Dendritic cell treated with granulocyte-macrophage colony-stimulating factor and Interleukin-4, amounts not matched to agents 40 ng/mL and 50 ng/mL, for 4 days (primary cell): ENCODE measurements around the gene CD300LG.

Source experiments
- H3K27ac Mint-ChIP-seq: one replicate; pipeline ENCODE4 v1.8.0; 2022; ENCODE audit warnings: mild to moderate bottlenecking, mixed read lengths
- H3K27me3 Mint-ChIP-seq: one replicate; pipeline ENCODE4 v1.8.0; 2022; ENCODE audit warnings: mild to moderate bottlenecking, mixed read lengths
- H3K36me3 Mint-ChIP-seq: one replicate; pipeline ENCODE4 v1.8.0; 2022; ENCODE audit warnings: low read depth, mixed read lengths
- H3K4me1 Mint-ChIP-seq: one replicate; pipeline ENCODE4 v1.8.0; 2022; ENCODE audit warnings: low read depth, mixed read lengths
- H3K4me3 Mint-ChIP-seq: one replicate; pipeline ENCODE4 v1.8.0; 2022; ENCODE audit warnings: mild to moderate bottlenecking, moderate library complexity, mixed read lengths
- H3K9me3 Mint-ChIP-seq: one replicate; pipeline ENCODE4 v1.8.0; 2022; ENCODE audit warnings: mixed read lengths
- intact Hi-C: fragments of 100-400 bp; cut with micrococcal nuclease; formaldehyde crosslinking; loops from one replicate; pipeline ENCODE4 v1.15.0; 2022

CD300LG gene

GRCh38 chr17:43871946-43872690 lies 25.1 kb downstream of the CD300LG start:
- intact Hi-C loops: no loop called here
- Mint-ChIP-seq H3K27ac (no peak overlapping the region), H3K9me3 (peaks cover 9% of the 10 kb centered on the region), H3K36me3 (no peaks in the 10 kb centered on the region), H3K27me3 (peaks cover 37% of the 10 kb centered on the region), H3K4me1 (peaks cover 16% of the 10 kb centered on the region), H3K4me3 (no peak overlapping the region)

- no peak overlapping the region for H3K4me3 Mint-ChIP-seq
- H3K27me3 Mint-ChIP-seq: peaks cover 39% of the 10 kb centered on the region
- no peak overlapping the region for H3K27ac Mint-ChIP-seq
- intact Hi-C loops: no loop called here
- peaks cover 9% of the 10 kb centered on the region for H3K9me3 Mint-ChIP-seq
- no peaks in the 10 kb centered on the region for H3K36me3 Mint-ChIP-seq
- H3K4me1 Mint-ChIP-seq: peaks cover 9% of the 10 kb centered on the region
Observed at GRCh38 chr17:43873091-43873490, 26.1 kb downstream of the CD300LG start.

GRCh38 chr17:43873815-43874214 lies 26.8 kb downstream of the CD300LG start:
- Mint-ChIP-seq H3K36me3 (no peaks in the 10 kb centered on the region), H3K4me3 (no peak overlapping the region), H3K27ac (no peak overlapping the region), H3K9me3 (peaks cover 2% of the 10 kb centered on the region), H3K27me3 (peaks cover 41% of the 10 kb centered on the region), H3K4me1 (peaks cover 5% of the 10 kb centered on the region)
- intact Hi-C loops: no loop called here

- H3K9me3 Mint-ChIP-seq: no peaks in the 10 kb centered on the region
- intact Hi-C loops: no loop called here
- peaks cover 46% of the 10 kb centered on the region for H3K27me3 Mint-ChIP-seq
- H3K4me3 Mint-ChIP-seq: no peak overlapping the region
- no peak overlapping the region for H3K27ac Mint-ChIP-seq
- peaks cover 6% of the 10 kb centered on the region for H3K4me1 Mint-ChIP-seq
- H3K36me3 Mint-ChIP-seq: no peaks in the 10 kb centered on the region
Observed at GRCh38 chr17:43874293-43874692, 27.3 kb downstream of the CD300LG start.

DNA sequence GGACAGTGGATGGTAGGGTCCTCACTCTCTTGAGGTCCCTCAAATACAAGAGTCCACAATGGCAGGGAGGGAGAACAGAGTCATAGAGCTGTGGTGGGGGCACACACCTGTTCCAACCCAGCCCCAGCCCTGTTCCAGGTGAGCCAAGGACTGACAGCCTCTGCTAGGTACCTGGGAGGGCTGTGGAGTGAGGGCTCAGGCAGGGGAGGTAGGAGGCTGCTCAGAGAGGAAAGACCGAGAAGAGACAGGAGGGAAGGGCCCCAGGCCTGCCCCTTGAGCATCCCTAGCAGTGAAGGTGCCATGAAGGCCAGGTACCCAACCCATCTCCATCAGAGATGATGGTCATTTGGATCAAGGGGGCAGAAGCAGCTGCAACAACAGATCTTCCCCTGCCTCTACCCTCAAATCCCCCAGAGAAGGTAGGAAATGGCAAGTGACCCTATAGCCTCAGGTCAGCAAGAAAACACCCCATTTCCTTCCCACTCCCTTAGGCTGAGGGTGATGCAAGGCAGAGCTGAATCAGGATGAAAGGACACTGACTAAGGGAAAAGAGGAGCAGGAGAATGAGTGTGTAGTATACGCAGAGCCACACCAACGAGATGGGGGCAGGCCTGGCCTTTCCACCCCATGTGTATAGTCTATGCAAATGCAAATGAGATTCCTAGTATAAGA lies 28.6 kb downstream of the CD300LG start:
- no peak overlapping the region for H3K4me3 Mint-ChIP-seq
- peaks cover 6% of the 10 kb centered on the region for H3K4me1 Mint-ChIP-seq
- intact Hi-C loops: no loop called here
- no peaks in the 10 kb centered on the region for H3K36me3 Mint-ChIP-seq
- H3K27ac Mint-ChIP-seq: no peak overlapping the region
- no peaks in the 10 kb centered on the region for H3K9me3 Mint-ChIP-seq
- peaks cover 44% of the 10 kb centered on the region for H3K27me3 Mint-ChIP-seq

GRCh38 chr17:43877031-43877430 lies 30.1 kb downstream of the CD300LG start:
- no peak overlapping the region for H3K4me3 Mint-ChIP-seq
- H3K27me3 Mint-ChIP-seq: peaks cover 40% of the 10 kb centered on the region
- H3K36me3 Mint-ChIP-seq: no peaks in the 10 kb centered on the region
- intact Hi-C loops: no loop called here
- H3K27ac Mint-ChIP-seq: no peak overlapping the region
- H3K4me1 Mint-ChIP-seq: peaks cover 6% of the 10 kb centered on the region
- H3K9me3 Mint-ChIP-seq: no peaks in the 10 kb centered on the region

DNA sequence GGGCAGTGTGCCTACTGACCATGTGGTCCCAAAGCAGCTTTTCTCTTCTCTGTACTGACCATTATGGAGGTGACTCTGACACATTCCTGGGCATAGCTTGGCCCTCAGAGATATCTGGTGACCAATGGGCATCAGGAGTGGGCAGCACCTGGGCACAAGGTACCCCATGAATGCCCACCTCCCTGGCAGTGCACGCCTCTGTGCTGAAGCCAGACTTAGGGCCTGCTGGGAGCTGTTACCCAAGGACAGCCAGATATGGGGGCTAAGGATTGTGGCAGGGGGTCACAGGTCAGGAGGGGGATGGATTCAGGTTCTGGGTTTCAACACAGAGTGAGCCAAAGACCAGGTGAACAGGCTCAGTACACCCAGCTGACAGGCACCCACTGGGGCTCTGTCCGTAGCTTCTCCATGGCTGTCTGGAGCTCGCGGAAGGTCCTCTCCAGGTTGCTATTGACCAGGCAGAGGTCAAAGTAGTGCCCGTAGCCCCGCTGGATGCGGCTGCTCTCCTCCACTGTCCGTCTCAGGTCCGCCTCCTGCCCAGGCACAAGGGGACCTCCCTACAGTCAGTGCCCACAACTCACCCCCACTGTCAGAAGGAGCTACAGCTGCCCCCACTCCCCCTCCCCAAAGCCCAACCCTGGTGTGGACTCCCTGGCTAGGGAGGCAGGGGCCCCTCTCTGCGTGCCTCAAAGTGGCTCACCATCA lies 30.6 kb downstream of the CD300LG start:
- H3K4me3 Mint-ChIP-seq: no peak overlapping the region
- H3K9me3 Mint-ChIP-seq: no peaks in the 10 kb centered on the region
- peaks cover 6% of the 10 kb centered on the region for H3K4me1 Mint-ChIP-seq
- H3K36me3 Mint-ChIP-seq: no peaks in the 10 kb centered on the region
- H3K27ac Mint-ChIP-seq: no peak overlapping the region
- intact Hi-C loops: no loop called here
- peaks cover 34% of the 10 kb centered on the region for H3K27me3 Mint-ChIP-seq

- H3K27ac Mint-ChIP-seq: no peak overlapping the region
- H3K27me3 Mint-ChIP-seq: peaks cover 34% of the 10 kb centered on the region
- no peaks in the 10 kb centered on the region for H3K36me3 Mint-ChIP-seq
- no peaks in the 10 kb centered on the region for H3K9me3 Mint-ChIP-seq
- intact Hi-C loops: no loop called here
- no peak overlapping the region for H3K4me3 Mint-ChIP-seq
- peaks cover 6% of the 10 kb centered on the region for H3K4me1 Mint-ChIP-seq
Observed at GRCh38 chr17:43878260-43879175, 31.5 kb downstream of the CD300LG start.

DNA sequence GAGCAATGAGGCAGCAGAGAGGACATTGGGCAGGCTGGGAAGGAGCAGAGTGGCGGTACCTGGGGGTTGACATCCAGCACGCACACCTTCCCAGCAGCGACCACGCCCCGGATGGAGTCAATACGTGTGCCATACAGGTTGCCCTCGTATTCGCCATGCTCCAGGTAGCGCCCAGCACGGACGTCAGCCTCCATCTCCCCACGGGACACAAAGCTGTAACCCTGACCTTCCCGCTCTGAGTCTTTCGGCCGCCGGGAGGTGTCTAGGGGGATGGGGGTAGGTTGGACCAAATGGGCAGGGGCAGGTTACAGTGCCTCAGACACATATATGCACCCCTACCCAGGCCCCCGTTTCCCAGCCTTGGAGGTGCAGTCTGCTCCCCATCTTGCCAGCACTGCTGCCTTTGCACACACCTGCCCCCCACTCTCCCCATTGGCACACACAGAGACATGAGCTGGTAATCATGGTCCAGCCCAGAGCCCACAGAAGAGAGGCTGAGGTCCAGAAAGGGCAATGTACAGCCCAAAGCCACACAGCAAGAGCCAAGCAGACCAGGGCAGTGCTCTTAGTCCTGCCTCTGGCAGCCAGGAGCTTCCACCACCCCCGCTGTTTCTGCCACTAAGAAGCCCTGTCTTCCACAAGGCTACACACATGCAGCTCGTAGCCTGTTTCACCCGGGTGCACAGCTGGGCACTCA lies 32.9 kb downstream of the CD300LG start:
- Mint-ChIP-seq H3K9me3 (no peaks in the 10 kb centered on the region), H3K36me3 (no peaks in the 10 kb centered on the region), H3K4me1 (peaks cover 6% of the 10 kb centered on the region), H3K27me3 (peaks cover 32% of the 10 kb centered on the region), H3K27ac (no peak overlapping the region), H3K4me3 (no peak overlapping the region)
- intact Hi-C loops: no loop called here

- H3K4me3 Mint-ChIP-seq: no peak overlapping the region
- intact Hi-C loops: no loop called here
- peaks cover 6% of the 10 kb centered on the region for H3K4me1 Mint-ChIP-seq
- no peaks in the 10 kb centered on the region for H3K36me3 Mint-ChIP-seq
- H3K9me3 Mint-ChIP-seq: no peaks in the 10 kb centered on the region
- H3K27me3 Mint-ChIP-seq: peaks cover 28% of the 10 kb centered on the region
- no peak overlapping the region for H3K27ac Mint-ChIP-seq
Observed at GRCh38 chr17:43880420-43880991, 33.5 kb downstream of the CD300LG start.

DNA sequence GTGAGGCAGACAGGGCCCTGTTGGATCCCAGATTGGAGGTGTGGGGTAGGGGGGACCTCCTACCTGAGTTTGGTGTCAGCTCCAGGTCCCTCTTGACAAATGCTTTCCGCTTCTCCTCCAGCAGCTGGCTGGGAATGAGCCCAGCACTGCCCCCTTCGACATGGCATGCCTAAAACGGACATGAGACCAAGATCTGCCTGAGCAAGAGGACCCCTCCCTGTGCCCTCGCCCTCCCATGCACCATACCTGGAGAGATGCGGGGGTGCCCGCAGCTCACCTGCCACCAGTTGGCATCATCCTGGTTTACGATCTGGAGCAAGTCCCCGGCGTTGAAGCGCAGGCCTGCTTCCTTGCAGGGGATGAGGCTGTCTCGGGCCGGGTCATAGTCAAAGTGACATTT lies 34.2 kb downstream of the CD300LG start:
- Mint-ChIP-seq H3K27ac (no peak overlapping the region), H3K4me3 (no peak overlapping the region), H3K9me3 (no peaks in the 10 kb centered on the region), H3K4me1 (peaks cover 6% of the 10 kb centered on the region), H3K27me3 (peaks cover 23% of the 10 kb centered on the region), H3K36me3 (no peaks in the 10 kb centered on the region)
- intact Hi-C loops: no loop called here

GRCh38 chr17:43881758-43882505 lies 35.0 kb downstream of the CD300LG start:
- Mint-ChIP-seq H3K4me1 (peaks cover 6% of the 10 kb centered on the region), H3K9me3 (no peaks in the 10 kb centered on the region), H3K4me3 (no peak overlapping the region), H3K36me3 (no peaks in the 10 kb centered on the region), H3K27me3 (peaks cover 23% of the 10 kb centered on the region), H3K27ac (no peak overlapping the region)
- intact Hi-C loops: no loop called here
